SK-N-MC (cell line): ENCODE results near the gene KCNK3.
"Not testable (repeated sequence)": the region's sequence is repeated elsewhere in the genome, so short reads cannot be mapped to it uniquely, and the experiment has no call there.

Source experiments
- EZH2 ChIP-seq: fragments of 200-600 bp; sonication (generic); IDR thresholded peaks from one replicate; pipeline ENCODE4 v1.6.1; 2017; ENCODE audit warnings: antibody characterized with exemption
- FOXP2 ChIP-seq: optimal IDR thresholded peaks from 2 replicates; pipeline ENCODE3; 2011; ENCODE audit warnings: mild to moderate bottlenecking, moderate library complexity; ENCODE audit not compliant: insufficient read depth; ENCODE audit errors: extremely low read length, control extremely low read depth
- POLR2AphosphoS5 ChIP-seq: IDR thresholded peaks from 2 replicates; pipeline ENCODE4 v1.6.1; 2012; ENCODE audit warnings: mild to moderate bottlenecking, low read depth, low read length, borderline replicate concordance

GRCh38 chr2:26760991-26761390, 68.5 kb downstream of the KCNK3 start:
- not testable (repeated sequence) for TF ChIP-seq POLR2AphosphoS5, EZH2, FOXP2
